ENCODE data around the gene KCMF1. TPM values are rescaled to one million over a fixed set of nuclear protein-coding genes. Genes with fewer than 3 reads are reported as not detected.

The KCMF1 gene
- 87.0 to 101 TPM (median 93.2 TPM) in 5 replicates for total RNA-seq (2022; extraction: Qiagen RNA extraction; ENCODE audit: low read depth)

GRCh38 chr2:84970868-84971509 lies at the start of gene KCMF1:
Gene KCMF1 (plus strand): TSS chr2:84971161. CDS start chr2:84971452, 291 bp downstream.

Other genes starting within 250 kb of the KCMF1 start
- gene TRABD2A, start 90.1 kb upstream of the KCMF1 start, total RNA-seq (2022; extraction: Qiagen RNA extraction; ENCODE audit: low read depth) = 8.9 to 10.8 TPM (median 10.3 TPM) in 5 replicates
- gene TMSB10, start 65.5 kb upstream of the KCMF1 start, total RNA-seq (2022; extraction: Qiagen RNA extraction; ENCODE audit: low read depth) = 7,472 to 9,403 TPM (median 8,398 TPM) in 5 replicates
- 6.4 to 9.3 TPM (median 7.3 TPM) in 5 replicates for gene TCF7L1, start 162.2 kb downstream of the KCMF1 start, total RNA-seq (2022; extraction: Qiagen RNA extraction; ENCODE audit: low read depth)